H1 (cell line): ENCODE data around the gene ARFGAP3. TPM values are rescaled to one million over a fixed set of nuclear protein-coding genes. Genes with fewer than 3 reads are reported as not detected.

Experiments used
- USF2 ChIP-seq: IDR thresholded peaks from 2 replicates; pipeline ENCODE4 v1.6.1; 2011; ENCODE audit warnings: low read length, improper control_type of control experiment
- polyA plus RNA-seq, 7 experiments: library from polyadenylated mRNA; depleted of rRNA in 3 of 7; stranded (reverse) in 5 of 7; unstranded in 2 of 7; fragments of >200 nt in 5 of 7; fragments of 200-250 nt in 2 of 7; gene quantifications; 1 replicate in 5 of 7; 2 replicates in 1 of 7; 4 replicates in 1 of 7; pipeline versions ENCODE4 v1.2.1 to v1.2.3, GENCODE V29; 2011 to 2013; ENCODE audit warnings: missing spikeins in 2 of 7, mixed read lengths in 2 of 7
- total RNA-seq: library from RNA; stranded (reverse); fragmentation: NEBNext Ultra II Directional; extraction: Animal tissue kit (Norgen Biotek cat#: 25700); gene quantifications from 2 replicates; pipeline ENCODE4 v1.2.1, GENCODE V29; 2021

ARFGAP3 gene
- total and polyA plus RNA-seq, 2 of the 8 experiments (the other 6 are each of a cell fraction or from before 2014, with no cell fraction given) = 9.7 to 16.0 TPM

- no peak for TF ChIP-seq USF2
- TF ChIP-seq, all 59 proteins: peak for 0
Observed at GRCh38 chr22:42808521-42808920, 48.6 kb downstream of the ARFGAP3 start (continued).
